K562 (cell line): ENCODE data around the gene NAA50. TPM values are rescaled to one million over a fixed set of nuclear protein-coding genes. Genes with fewer than 3 reads are reported as not detected.

Experiments
- ATAC-seq: fragments of 200-7000 bp; cut with Tn5 transposase; 3 replicates; pipeline ENCODE4 v1.9.1; 2020; ENCODE audit warnings: moderate library complexity
- BruUV-seq: library from RNA; stranded (reverse); fragments of 400-500 nt; replicated peaks from 2 replicates; lab custom pipeline; 2021; lab: Mats Ljungman, UMichigan
- CTCF ChIA-PET: fragments of 300-600 bp; formaldehyde crosslinking; extraction: SDS; loops from one replicate; lab custom pipeline; 2021; ENCODE audit warnings: low intra/inter-chr PET ratio; lab: Yijun Ruan, JAX
- POLR2A ChIA-PET: fragments of 300-600, 350-650 bp; sonication (Branson Sonifier 250); formaldehyde crosslinking; extraction: SDS; loops from one replicate; lab custom pipeline; 2021; ENCODE audit warnings: antibody characterized with exemption, inconsistent platforms; lab: Yijun Ruan, JAX
- DNase-seq, 4 experiments: peaks; one replicate each; pipeline versions ENCODE4 v3.0.0 to v3.0.0-alpha.2; 2011 to 2018; ENCODE audit warnings: low spot score in 3 of 4, mixed read lengths in 3 of 4; ENCODE audit errors: extremely low read depth in 1 of 4
- FAIRE-seq: peaks from 2 replicates; lab custom pipeline; 2011; peaks lifted over from hg19 to GRCh38; lab: Jason Lieb, UNC
- H2AFZ ChIP-seq: 2 replicates; pipeline ENCODE4 v1.6.0; 2011; ENCODE audit warnings: low read depth, low read length, control low read depth, inconsistent platforms
- H3K27ac ChIP-seq: fragments of 200-600 bp; 3 replicates; pipeline ENCODE4 v1.8.0; 2011; ENCODE audit warnings: low read depth, mild to moderate bottlenecking, control low read depth, inconsistent platforms, low read length, moderate library complexity, mixed read lengths; ENCODE audit errors: extremely low read depth
- H3K27me3 ChIP-seq, 2 experiments: fragments of 300-600 bp in 1 of 2; 2 replicates in 1 of 2; 3 replicates in 1 of 2; pipeline versions ENCODE4 v1.6.0 to v1.8.0; 2011; ENCODE audit warnings: inconsistent platforms in 2 of 2, low read length in 2 of 2, mild to moderate bottlenecking in 1 of 2, mixed read lengths in 1 of 2, moderate library complexity in 1 of 2; ENCODE audit not compliant: control insufficient read depth in 2 of 2, insufficient read depth in 2 of 2
- H3K36me3 ChIP-seq: fragments of 300-600 bp; 3 replicates; pipeline ENCODE4 v1.8.0; 2011; ENCODE audit warnings: mild to moderate bottlenecking, low read length, inconsistent platforms; ENCODE audit not compliant: control insufficient read depth, insufficient read depth
- H3K4me1 ChIP-seq, 2 experiments: fragments of 200-600 bp in 1 of 2; replicated peaks in 1 of 2; 2 replicates in 1 of 2; 3 replicates in 1 of 2; pipeline versions ENCODE4 v1.5.1 to v1.8.0; 2011; ENCODE audit warnings: inconsistent platforms in 2 of 2, low read length in 2 of 2, mild to moderate bottlenecking in 1 of 2, mixed read lengths in 1 of 2, moderate library complexity in 1 of 2; ENCODE audit not compliant: control insufficient read depth in 2 of 2, insufficient read depth in 2 of 2
- H3K4me2 ChIP-seq: 2 replicates; pipeline ENCODE4 v1.6.1; 2011; ENCODE audit warnings: low read length, control low read depth, inconsistent platforms, mixed read lengths; ENCODE audit not compliant: insufficient read depth
- H3K4me3 ChIP-seq: fragments of 200-600 bp; sonication (generic), shearing (Covaris generic); 2 replicates; pipeline ENCODE4 v1.5.1; 2016; ENCODE audit warnings: control low read depth, inconsistent platforms
- H3K79me2 ChIP-seq: fragments of 200-600 bp; 3 replicates; pipeline ENCODE4 v1.8.0; 2011; ENCODE audit warnings: low read length, inconsistent platforms; ENCODE audit not compliant: control insufficient read depth, insufficient read depth
- H3K9ac ChIP-seq, 2 experiments: 2 replicates each; pipeline versions ENCODE4 v1.6.0 to v1.6.1; 2011; ENCODE audit warnings: low read depth in 2 of 2, low read length in 2 of 2, control low read depth in 1 of 2, inconsistent platforms in 1 of 2, mild to moderate bottlenecking in 1 of 2, mixed read lengths in 1 of 2; ENCODE audit not compliant: insufficient read depth in 1 of 2
- H3K9me1 ChIP-seq: one replicate; pipeline ENCODE4 v1.6.0; 2011; ENCODE audit warnings: inconsistent platforms, mild to moderate bottlenecking, low read length, moderate library complexity; ENCODE audit not compliant: control insufficient read depth, insufficient read depth
- H3K9me3 ChIP-seq: replicated peaks from 2 replicates; pipeline ENCODE4 v1.5.1; 2011; ENCODE audit warnings: low read depth, low read length, inconsistent platforms; ENCODE audit not compliant: control insufficient read depth, insufficient read depth
- H4K20me1 ChIP-seq: replicated peaks from 2 replicates; pipeline ENCODE4 v1.6.1; 2011; ENCODE audit warnings: low read length, inconsistent platforms, mixed read lengths; ENCODE audit not compliant: control insufficient read depth, insufficient read depth
- BRF2 ChIP-seq: IDR thresholded peaks from 3 replicates; pipeline ENCODE4 v1.6.1; 2011; ENCODE audit warnings: borderline replicate concordance, mild to moderate bottlenecking; ENCODE audit not compliant: insufficient read length, insufficient read depth
- CBFB ChIP-seq: sonication (generic); formaldehyde crosslinking; IDR thresholded peaks from 2 replicates; pipeline ENCODE4 v1.4.0; 2020; ENCODE audit warnings: mild to moderate bottlenecking, missing genetic modification reagents
- DPF2 ChIP-seq: fragments of 450-650 bp; IDR thresholded peaks from 2 replicates; pipeline ENCODE4 v1.6.1; 2016
- ERF ChIP-seq: fragments of 450-650 bp; formaldehyde crosslinking; IDR thresholded peaks from 2 replicates; pipeline ENCODE4 v1.4.0; 2020; ENCODE audit warnings: mild to moderate bottlenecking, mixed read lengths
- FOXA3 ChIP-seq, 2 experiments: fragments of 450-650 bp in 1 of 2; sonication (generic) in 1 of 2; formaldehyde crosslinking; IDR thresholded peaks in 1 of 2; conservative IDR thresholded peaks in 1 of 2; 2 replicates each; pipeline versions ENCODE4 v1.4.0 to v1.8.0; 2020 to 2022; ENCODE audit warnings: mild to moderate bottlenecking in 2 of 2, missing genetic modification reagents in 1 of 2
- KDM2B ChIP-seq: fragments of 250-450 bp; sonication (Bioruptor Pico); IDR thresholded peaks from 2 replicates; pipeline ENCODE4 v1.8.0; 2021; ENCODE audit warnings: mild to moderate bottlenecking, moderate library complexity
- KHSRP ChIP-seq: fragments of 450-650 bp; IDR thresholded peaks from 2 replicates; pipeline ENCODE4 v1.6.1; 2017
- L3MBTL2 ChIP-seq: fragments of 450-650 bp; IDR thresholded peaks from 2 replicates; pipeline ENCODE4 v1.6.1; 2016; ENCODE audit warnings: mild to moderate bottlenecking, moderate library complexity
- MAX ChIP-seq: sonication (generic); formaldehyde crosslinking; IDR thresholded peaks from 2 replicates; pipeline ENCODE4 v1.9.0; 2022; ENCODE audit warnings: mild to moderate bottlenecking, missing genetic modification reagents
- NFE2 ChIP-seq: IDR thresholded peaks from 2 replicates; pipeline ENCODE4 v1.6.1; 2014; ENCODE audit warnings: antibody characterized with exemption, low read depth
- NFRKB ChIP-seq: fragments of 450-650 bp; IDR thresholded peaks from 2 replicates; pipeline ENCODE4 v1.6.1; 2016; ENCODE audit warnings: low read depth
- POLR2A ChIP-seq: fragments of 450-650 bp; conservative IDR thresholded peaks from 2 replicates; pipeline ENCODE4 v1.6.1; 2016
- SMARCB1 ChIP-seq: IDR thresholded peaks from 2 replicates; pipeline ENCODE4 v1.6.1; 2011; ENCODE audit warnings: improper control_type of control experiment, low read depth; ENCODE audit not compliant: insufficient read length
- SNAPC5 ChIP-seq: fragments of 250-450 bp; sonication (Bioruptor Pico); IDR thresholded peaks from 2 replicates; pipeline ENCODE4 v1.8.0; 2021; ENCODE audit warnings: moderate library complexity, mild to moderate bottlenecking, inconsistent platforms
- XRCC4 ChIP-seq: IDR thresholded peaks from one replicate; pipeline ENCODE4 v1.6.1; 2011; ENCODE audit not compliant: insufficient read depth, insufficient read length; ENCODE audit errors: extremely low read depth
- ZC3H4 ChIP-seq: sonication (generic); formaldehyde crosslinking; IDR thresholded peaks from 2 replicates; pipeline ENCODE4 v1.9.0; 2021; ENCODE audit warnings: missing genetic modification reagents, borderline replicate concordance
- ZC3H8 ChIP-seq: fragments of 450-650 bp; IDR thresholded peaks from 2 replicates; pipeline ENCODE4 v1.6.1; 2017
- ZNF140 ChIP-seq: fragments of 250-450 bp; sonication (Bioruptor Pico); IDR thresholded peaks from 2 replicates; pipeline ENCODE4 v1.8.0; 2021; ENCODE audit warnings: moderate library complexity, mild to moderate bottlenecking, inconsistent platforms
- ZNF23 ChIP-seq: fragments of 250-450 bp; sonication (Bioruptor Pico); IDR thresholded peaks from 2 replicates; pipeline ENCODE4 v1.4.0; 2020; ENCODE audit warnings: mild to moderate bottlenecking
- ZNF324 ChIP-seq: fragments of 250-450 bp; sonication (Bioruptor Pico); IDR thresholded peaks from 2 replicates; pipeline ENCODE4 v1.4.0; 2020; ENCODE audit warnings: mild to moderate bottlenecking
- in situ Hi-C: fragments of 300-500 bp; cut with MboI; formaldehyde crosslinking; loops from 4 replicates; pipeline ENCODE4 v1.15.0; 2018; ENCODE audit warnings: inconsistent platforms, mixed read lengths
- intact Hi-C: fragments of 100-400 bp; cut with micrococcal nuclease; formaldehyde crosslinking; loops from 2 replicates; pipeline ENCODE4 v1.14.2; 2022
- polyA plus RNA-seq, 8 experiments: library from polyadenylated mRNA; depleted of rRNA in 4 of 8; stranded (reverse) in 5 of 8; unstranded in 3 of 8; fragments of >200 nt; fragmentation: Nextera tagmentation in 2 of 8; fragmentation: Illumina TruSeq in 1 of 8; extraction: Ambion mirVana in 2 of 8; extraction: Trizol in 1 of 8; gene quantifications; 2 replicates each; pipeline versions ENCODE4 v1.2.1 to v1.2.3, GENCODE V29; 2011 to 2014; ENCODE audit warnings: inconsistent platforms in 1 of 8, missing spikeins in 1 of 8
- total RNA-seq, 7 experiments: library from RNA; depleted of rRNA in 6 of 7; stranded (reverse); fragments of >200 nt in 6 of 7; fragmentation: Illumina TruSeq in 2 of 7; extraction: Trizol in 2 of 7; gene quantifications; 2 replicates each; pipeline versions ENCODE4 v1.2.1 to v1.2.3, GENCODE V29; 2011 to 2021; ENCODE audit warnings: low replicate concordance in 1 of 7

Gene NAA50
- total and polyA plus RNA-seq, 9 of the 15 experiments (the other 6 are each of a cell fraction or from before 2014, with no cell fraction given): 40.0 to 301 (median 112) TPM

- in situ Hi-C loops (no loop called here), intact Hi-C loops (no loop called here)
- H3K27ac ChIP-seq: no peak overlapping the region
- H3K4me1 ChIP-seq: peaks cover 0 to 2% of the 10 kb centered on the region in 2 experiments; a peak in 2 of 5 replicates
- no peaks in the 10 kb centered on the region; the same call in 1 of the 2 replicates for H3K9me3 ChIP-seq
- no peaks in the 10 kb centered on the region for H3K27me3 ChIP-seq
- peaks cover 80% of the 10 kb centered on the region for H3K79me2 ChIP-seq
- no peak for FAIRE-seq
- BruUV-seq: no TSS peak
- H3K4me3 ChIP-seq: no peak overlapping the region
- H4K20me1 ChIP-seq: no peaks in the 10 kb centered on the region
- no peak for DNase-seq
- no peak for TF ChIP-seq ERF (CRISPR knock-in tag)
- no peak for TF ChIP-seq XRCC4
- no peak for TF ChIP-seq ZNF23
- TF ChIP-seq ZC3H4 (CRISPR knock-in tag): no peak
- TF ChIP-seq BRF2: no peak
- no peak for TF ChIP-seq KHSRP
- TF ChIP-seq MAX (CRISPR knock-in tag): no peak
- TF ChIP-seq FOXA3 (CRISPR knock-in tag; conservative IDR thresholded peaks at IDR 0.05 in 1 of 2, IDR thresholded peaks at IDR 0.05 in 1 of 2): no peak
- TF ChIP-seq NFRKB: no peak
- TF ChIP-seq ZC3H8: no peak
- no peak for TF ChIP-seq ZNF324 (CRISPR knock-in tag)
- no peak for TF ChIP-seq L3MBTL2
- TF ChIP-seq DPF2: no peak
- TF ChIP-seq SMARCB1: no peak
- TF ChIP-seq POLR2A: no peak
- TF ChIP-seq CBFB (CRISPR knock-in tag): no peak
- no peak for TF ChIP-seq ZNF140 (CRISPR knock-in tag)
- no peak for TF ChIP-seq SNAPC5
- no peak for TF ChIP-seq KDM2B
- TF ChIP-seq NFE2: no peak
- no peak for ATAC-seq
- CTCF ChIA-PET: no interaction called here
- H3K4me2 ChIP-seq: no peak overlapping the region
- H3K9me1 ChIP-seq: no peaks in the 10 kb centered on the region
- H3K9ac ChIP-seq: no peak overlapping the region
- H3K36me3 ChIP-seq: no peaks in the 10 kb centered on the region
- no peak overlapping the region for H2AFZ ChIP-seq
- POLR2A ChIA-PET: no interaction called here
Measured at GRCh38 chr3:113751141-113751540, 5.1 kb upstream of the NAA50 start.
